Activated naive CD4-positive, alpha-beta T cell treated with anti-CD3 and anti-CD28 coated beads, Interleukin-2, amount 50 U/mL, for 16 hours (primary cell): Measurements from ENCODE around the gene MYBPC3.
"Not testable (repeated sequence)": the region's sequence is repeated elsewhere in the genome, so short reads cannot be mapped to it uniquely, and the experiment has no call there.

Source experiments
- DNase-seq: peaks from one replicate; pipeline ENCODE4 v3.0.0-alpha.2; 2020

MYBPC3 gene

GRCh38 chr11:47336595-47336994, 15.9 kb downstream of the MYBPC3 start:
- no peak for DNase-seq

DNA sequence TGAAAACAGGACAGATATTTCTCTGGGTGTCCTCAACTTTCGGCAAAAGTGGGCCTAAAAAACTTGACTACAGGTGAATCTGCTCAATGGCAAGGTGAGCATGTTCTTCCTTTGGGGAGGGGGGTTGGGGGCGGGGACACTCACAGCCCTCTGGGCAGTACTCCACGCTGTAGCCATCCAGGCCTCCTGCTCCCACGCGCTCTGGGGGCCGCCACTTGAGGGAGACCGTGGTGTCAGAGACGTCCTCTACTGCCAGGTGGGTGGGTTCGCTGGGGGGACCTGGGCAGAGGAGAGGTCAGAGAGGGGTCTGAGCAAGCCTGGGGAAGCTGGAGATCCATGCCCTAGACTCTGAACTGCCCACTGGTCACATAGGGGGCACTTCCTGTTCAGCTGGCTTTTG, 16.8 kb downstream of the MYBPC3 start:
- no peak for DNase-seq

DNA sequence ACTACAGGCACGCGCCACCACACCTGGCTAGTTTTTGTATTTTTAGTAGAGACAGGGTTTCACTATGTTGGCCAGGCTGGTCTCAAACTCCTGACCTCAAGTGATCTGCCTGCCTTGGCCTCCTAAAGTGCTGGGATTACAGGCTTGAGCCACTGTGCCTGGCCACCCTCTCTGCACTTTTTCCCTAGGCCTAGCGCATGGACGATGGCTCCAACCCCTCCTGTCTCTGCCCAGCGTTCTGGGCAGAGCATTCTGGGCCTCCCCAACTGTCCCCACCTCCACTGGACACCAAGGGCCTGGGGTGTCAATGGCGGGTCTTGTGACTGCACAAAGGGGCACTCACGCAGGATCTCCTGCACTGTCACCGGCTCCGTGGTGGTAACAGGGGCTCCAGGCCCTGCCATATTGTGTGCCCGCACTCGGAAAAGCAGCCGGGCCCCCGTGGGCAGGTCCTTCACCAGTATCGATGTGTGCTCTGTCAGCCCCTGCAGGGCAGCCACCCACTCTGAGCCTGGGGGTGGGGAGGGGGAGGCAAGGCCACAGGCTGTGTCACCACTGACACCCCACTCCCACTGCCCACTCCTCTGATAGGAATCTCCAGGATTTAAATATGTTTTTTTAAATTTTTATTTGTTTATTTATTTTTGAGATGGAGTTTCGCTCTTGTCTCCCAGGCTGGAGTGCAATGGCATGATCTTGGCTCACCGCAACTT, 17.6 kb downstream of the MYBPC3 start:
- not testable (repeated sequence) for DNase-seq

DNA sequence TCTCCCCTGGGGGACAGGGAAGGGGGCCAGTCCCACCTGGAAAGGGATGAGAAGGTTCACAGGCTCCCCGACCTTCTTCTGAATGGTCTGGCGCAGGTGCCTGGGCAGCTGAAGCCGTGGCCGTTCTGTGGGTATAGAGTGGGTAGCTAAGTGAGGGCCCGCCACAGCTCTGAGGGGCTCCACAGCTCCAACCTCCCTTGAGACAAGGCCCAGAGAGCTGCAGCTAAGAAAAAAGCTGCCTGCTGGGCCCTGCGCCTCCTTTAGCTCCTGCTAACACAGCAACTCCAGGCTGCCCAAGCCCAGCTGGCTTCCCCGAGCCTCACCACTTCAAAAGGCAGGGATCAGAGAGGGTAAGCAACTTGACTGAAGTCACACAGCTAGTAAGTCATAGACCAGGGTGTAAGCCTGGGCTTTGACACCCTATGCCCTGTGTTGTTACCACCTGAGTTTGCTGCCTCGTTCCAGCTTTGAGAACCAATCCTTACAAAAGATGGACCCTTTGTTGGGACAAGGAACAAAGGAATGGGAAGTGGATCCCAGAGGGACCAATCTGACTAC, 18.5 kb downstream of the MYBPC3 start:
- DNase-seq = no peak

DNA sequence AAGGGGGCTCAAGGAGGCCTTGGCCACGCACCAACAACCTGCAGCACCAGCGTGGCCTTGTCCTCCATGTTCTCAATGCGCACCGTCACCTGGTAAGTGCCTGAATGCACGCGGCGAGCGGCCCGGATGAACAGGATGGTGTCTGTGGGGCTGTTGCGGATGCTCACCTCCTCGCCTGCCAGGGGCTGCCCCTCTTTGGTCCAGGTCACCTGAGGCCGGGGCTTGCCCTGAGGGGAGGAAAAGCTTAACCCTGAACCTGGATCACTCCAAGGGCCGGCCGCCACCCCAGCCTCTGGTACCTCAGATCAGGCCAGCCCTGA, 19.0 kb downstream of the MYBPC3 start:
- no peak for DNase-seq

- DNase-seq = no peak
These were observed 19.5 kb downstream of the MYBPC3 start for GRCh38 chr11:47332791-47333525.

GRCh38 chr11:47332303-47332711, 20.2 kb downstream of the MYBPC3 start:
- DNase-seq = no peak

GRCh38 chr11:47331454-47332302, 20.8 kb downstream of the MYBPC3 start:
- DNase-seq = no peak

DNA sequence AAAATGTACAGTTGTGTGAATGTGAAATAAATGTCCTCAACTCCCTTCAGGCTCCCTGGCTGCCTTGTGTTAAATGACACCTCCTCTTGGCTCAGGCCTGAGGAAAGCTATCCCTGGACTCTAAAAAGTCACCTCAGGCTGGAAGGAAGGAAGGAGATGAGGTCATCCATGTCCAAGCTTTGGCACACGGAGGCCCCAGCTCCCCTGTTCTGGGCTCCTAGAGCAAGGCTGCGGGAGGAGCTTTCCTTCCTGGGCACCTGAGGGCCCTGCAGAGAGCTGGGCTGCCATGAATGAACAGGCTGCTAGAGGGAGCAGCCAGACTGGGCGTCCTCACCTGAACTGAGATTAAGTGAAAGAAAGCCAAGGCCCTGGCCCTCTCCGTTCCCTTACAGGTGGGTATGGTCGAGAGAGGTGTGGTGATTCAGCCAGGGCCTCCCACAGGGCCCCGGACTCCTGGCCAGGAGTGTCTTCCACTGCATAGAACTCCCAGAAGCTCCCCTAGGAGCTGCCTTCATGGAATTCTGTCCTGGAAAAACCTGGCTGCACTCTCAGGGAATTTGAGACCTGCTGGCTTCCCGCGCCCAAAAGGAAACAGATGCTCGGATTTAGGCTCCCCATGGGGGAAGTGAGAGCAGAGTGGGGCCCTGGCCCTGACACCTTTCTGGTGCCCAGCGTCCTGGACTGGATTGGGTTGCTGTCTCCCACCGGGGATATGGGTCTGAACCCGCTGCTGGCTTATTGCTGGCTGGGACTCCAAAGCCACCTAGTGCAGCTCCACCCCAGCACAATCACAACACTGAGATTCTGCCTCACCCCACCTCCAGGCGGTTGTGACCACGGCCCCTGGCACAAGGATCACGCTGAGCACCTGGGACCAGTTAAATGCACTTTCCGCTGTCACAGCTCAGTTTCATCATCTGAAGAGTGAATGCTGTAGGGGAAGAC, 22.2 kb downstream of the MYBPC3 start:
- DNase-seq = no peak

- DNase-seq = no peak
These were observed 23.0 kb downstream of the MYBPC3 start for GRCh38 chr11:47329431-47329986.

GRCh38 chr11:47328449-47329390, 23.8 kb downstream of the MYBPC3 start:
- DNase-seq = no peak

GRCh38 chr11:47327949-47328348, 24.6 kb downstream of the MYBPC3 start:
- no peak for DNase-seq

GRCh38 chr11:47327025-47327424, 25.5 kb downstream of the MYBPC3 start:
- no peak for DNase-seq

DNA sequence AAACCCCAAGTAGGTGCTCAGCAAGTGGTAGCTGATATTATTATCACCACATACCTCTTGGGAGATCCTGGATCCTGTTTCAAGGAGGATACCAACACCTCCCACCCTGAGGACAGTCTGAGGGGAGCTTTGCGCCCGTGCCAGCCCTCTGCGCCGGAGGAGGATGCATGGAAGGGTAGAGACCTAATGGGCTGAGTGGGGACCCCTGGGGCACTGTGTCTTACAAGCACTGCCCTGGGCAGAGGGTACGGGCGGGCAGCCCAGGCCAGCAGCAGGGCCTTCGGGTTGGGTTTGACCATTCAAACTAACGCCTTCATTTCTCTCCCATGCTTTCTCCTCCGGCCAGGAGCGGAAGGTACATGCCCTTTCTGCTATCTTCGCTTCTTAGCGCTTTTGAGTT, 26.3 kb downstream of the MYBPC3 start:
- DNase-seq = no peak

DNA sequence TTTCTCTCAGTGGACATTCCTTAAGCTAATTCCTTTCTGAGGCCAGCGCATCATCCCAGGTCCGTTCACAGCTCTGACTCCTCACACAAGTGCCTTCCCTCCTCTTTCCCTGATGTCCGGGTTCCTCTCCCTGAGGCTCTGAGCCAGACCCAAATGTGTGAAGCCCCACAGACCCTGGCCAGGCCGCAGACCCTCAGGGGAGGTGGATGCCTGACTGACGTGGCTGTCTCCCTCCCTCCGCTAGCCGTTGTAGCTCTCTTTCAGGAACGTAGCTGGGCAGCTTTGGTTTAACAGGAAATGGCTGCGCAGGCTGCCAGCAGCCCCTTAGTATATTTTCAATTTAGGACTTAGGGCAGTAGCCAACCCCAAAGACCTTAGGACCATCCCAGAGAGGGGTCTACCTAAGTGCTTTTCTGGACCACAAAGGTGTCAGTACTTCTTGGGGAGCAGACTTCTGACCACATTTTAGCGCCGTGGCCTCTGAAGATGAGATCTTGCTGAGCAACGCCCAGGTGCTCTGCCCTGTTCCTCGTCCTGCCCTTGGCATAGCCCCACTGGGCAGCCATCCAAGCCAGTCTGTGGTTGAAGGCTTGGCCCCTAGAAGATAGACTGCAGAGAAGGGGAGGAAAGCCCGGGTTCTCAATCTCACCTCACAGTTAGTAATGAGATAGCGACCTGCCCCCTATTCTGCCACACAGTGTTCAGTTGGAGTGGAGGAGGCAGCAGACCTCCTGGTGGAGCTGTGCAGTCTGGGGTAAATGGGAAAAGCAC, 27.0 kb downstream of the MYBPC3 start:
- no peak for DNase-seq

DNA sequence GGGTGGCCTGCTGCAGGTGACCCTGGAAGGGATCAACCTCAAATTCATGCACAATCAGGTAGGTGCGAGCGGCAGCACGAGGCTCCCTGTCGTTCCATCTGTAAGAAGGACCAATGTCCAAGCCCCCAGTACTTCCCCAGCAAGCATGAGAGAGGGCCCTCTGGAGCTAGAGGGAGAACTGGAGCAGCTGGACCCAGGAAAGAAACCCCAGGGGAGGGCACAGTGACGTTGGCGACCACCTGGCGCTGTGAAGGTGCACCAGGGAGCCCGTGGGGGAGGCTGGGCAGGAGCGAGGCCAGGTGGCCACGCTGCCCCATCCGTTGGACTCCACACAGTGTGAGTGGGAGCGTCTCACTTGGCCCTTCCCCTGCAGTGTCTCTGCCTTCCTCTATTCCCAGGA, 28.0 kb downstream of the MYBPC3 start:
- DNase-seq = no peak

DNA sequence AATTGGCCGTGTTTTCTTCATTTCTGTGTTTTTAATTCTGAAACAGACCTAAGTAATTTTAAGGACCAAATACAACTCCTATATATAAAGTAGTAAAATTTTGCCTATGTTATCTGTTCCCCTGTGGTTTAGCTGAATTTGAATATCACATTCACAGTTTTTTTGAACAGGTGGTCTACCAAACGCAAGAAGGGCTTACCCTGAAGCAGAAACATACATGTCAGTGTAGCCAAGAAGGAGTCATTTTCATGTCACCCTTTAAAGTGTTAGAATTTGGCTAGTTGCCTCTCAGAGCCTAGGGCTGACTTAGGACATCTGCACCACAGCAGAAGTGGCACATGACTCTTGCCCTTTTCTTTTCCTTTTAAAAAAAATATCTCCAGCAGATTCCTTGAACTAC, 34.3 kb downstream of the MYBPC3 start:
- DNase-seq = no peak

GRCh38 chr11:47317064-47317828, 35.3 kb downstream of the MYBPC3 start:
- DNase-seq = no peak

DNA sequence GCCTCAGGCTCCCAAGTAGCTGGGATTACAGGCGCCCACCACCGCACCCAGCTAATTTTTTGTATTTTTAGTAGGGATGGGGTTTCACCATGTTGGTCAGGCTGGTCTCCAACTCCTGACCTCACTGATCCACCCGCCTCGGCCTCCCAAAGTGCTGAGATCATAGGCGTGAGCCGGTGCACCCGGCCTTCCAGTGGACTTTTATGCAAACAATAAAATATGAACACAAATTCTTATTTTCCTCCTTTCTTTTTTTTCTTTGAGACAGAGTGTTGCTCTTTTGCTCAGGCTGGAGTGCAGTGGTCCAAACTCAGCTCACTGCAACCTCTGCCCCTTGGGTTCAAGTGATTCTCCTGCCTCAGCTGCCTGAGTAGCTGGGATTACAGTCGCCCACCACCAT, 36.0 kb downstream of the MYBPC3 start:
- not testable (repeated sequence) for DNase-seq
